Ishikawa (cell line): ENCODE results near the gene ZFAND3.

Source experiments
- CEBPB ChIP-seq: IDR thresholded peaks from 2 replicates; pipeline ENCODE4 v1.6.1; 2012
- CREB1 ChIP-seq: IDR thresholded peaks from 2 replicates; pipeline ENCODE4 v1.6.1; 2012; ENCODE audit warnings: low read depth
- EGR1 ChIP-seq: IDR thresholded peaks from 2 replicates; pipeline ENCODE4 v1.6.1; 2012
- EP300 ChIP-seq: IDR thresholded peaks from 2 replicates; pipeline ENCODE4 v1.6.1; 2012; ENCODE audit warnings: borderline replicate concordance
- FOXM1 ChIP-seq: IDR thresholded peaks from 2 replicates; pipeline ENCODE4 v1.6.1; 2012; ENCODE audit warnings: low read depth, borderline replicate concordance
- NFIC ChIP-seq: IDR thresholded peaks from 2 replicates; pipeline ENCODE4 v1.6.1; 2012
- RAD21 ChIP-seq: IDR thresholded peaks from 2 replicates; pipeline ENCODE4 v1.6.1; 2012; ENCODE audit warnings: low read depth
- REST ChIP-seq: IDR thresholded peaks from 2 replicates; pipeline ENCODE4 v1.6.1; 2012; ENCODE audit warnings: low read depth, mild to moderate bottlenecking
- TAF1 ChIP-seq: IDR thresholded peaks from 2 replicates; pipeline ENCODE4 v1.6.1; 2012; ENCODE audit warnings: low read depth, mild to moderate bottlenecking
- TCF12 ChIP-seq: IDR thresholded peaks from 2 replicates; pipeline ENCODE4 v1.6.1; 2012; ENCODE audit warnings: low read depth
- TEAD4 ChIP-seq: IDR thresholded peaks from 2 replicates; pipeline ENCODE4 v1.6.1; 2012
- YY1 ChIP-seq: IDR thresholded peaks from 2 replicates; pipeline ENCODE4 v1.6.1; 2012; ENCODE audit warnings: low read depth
- ZBTB7A ChIP-seq: IDR thresholded peaks from 2 replicates; pipeline ENCODE4 v1.6.1; 2012; ENCODE audit warnings: low read depth
- TF ChIP-seq, protein P1 (sequence below): IDR thresholded peaks from 2 replicates; pipeline ENCODE4 v1.6.1; 2012
- TF ChIP-seq, protein P2 (sequence below): IDR thresholded peaks from 2 replicates; pipeline ENCODE4 v1.6.1; 2012

Gene ZFAND3

GRCh38 chr6:37860226-37860839 is 40.8 kb downstream of the ZFAND3 start:
- TF ChIP-seq RAD21: peak; percentile 46
- TF ChIP-seq TAF1: no peak
- TF ChIP-seq EGR1: no peak
- TF ChIP-seq CREB1: no peak
- no peak for TF ChIP-seq REST

GRCh38 chr6:37861452-37861851 is 41.9 kb downstream of the ZFAND3 start:
- TF ChIP-seq TAF1 (no peak), CEBPB (no peak)

GRCh38 chr6:37862430-37862829 is 42.9 kb downstream of the ZFAND3 start:
- TF ChIP-seq REST (no peak), CEBPB (no peak), TAF1 (no peak), CREB1 (no peak), TCF12 (no peak)
- TF ChIP-seq, protein P1, sequence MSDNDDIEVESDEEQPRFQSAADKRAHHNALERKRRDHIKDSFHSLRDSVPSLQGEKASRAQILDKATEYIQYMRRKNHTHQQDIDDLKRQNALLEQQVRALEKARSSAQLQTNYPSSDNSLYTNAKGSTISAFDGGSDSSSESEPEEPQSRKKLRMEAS: no peak

DNA sequence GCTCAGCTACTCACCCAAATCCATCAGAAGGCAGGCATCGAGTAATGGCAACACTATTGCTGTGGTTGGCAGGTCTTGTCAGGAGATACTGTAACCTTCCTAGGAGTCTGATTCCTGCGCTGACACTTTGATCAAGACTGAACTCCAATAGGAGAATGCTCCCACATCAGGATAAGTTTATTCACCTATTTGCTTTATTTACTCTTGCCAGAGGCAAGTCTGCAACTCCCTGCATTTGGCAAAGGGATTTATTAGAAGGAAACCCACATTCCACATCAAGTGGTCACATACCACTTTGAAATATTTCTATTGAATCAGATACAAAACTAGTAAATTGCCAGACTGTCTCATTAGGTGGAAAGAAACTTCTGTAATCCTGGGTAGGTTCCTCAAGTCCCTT is 43.5 kb downstream of the ZFAND3 start:
- TF ChIP-seq, protein P1: no peak
- no peak for TF ChIP-seq TAF1
- TF ChIP-seq YY1: no peak
- TF ChIP-seq TEAD4: no peak
- TF ChIP-seq EP300: no peak
- TF ChIP-seq REST: no peak
- TF ChIP-seq TCF12: no peak

GRCh38 chr6:37864250-37864649 is 44.7 kb downstream of the ZFAND3 start:
- TF ChIP-seq CREB1 (no peak), RAD21 (no peak), ZBTB7A (no peak), REST (no peak), FOXM1 (no peak), NFIC (no peak), YY1 (no peak)
- TF ChIP-seq, protein P2, sequence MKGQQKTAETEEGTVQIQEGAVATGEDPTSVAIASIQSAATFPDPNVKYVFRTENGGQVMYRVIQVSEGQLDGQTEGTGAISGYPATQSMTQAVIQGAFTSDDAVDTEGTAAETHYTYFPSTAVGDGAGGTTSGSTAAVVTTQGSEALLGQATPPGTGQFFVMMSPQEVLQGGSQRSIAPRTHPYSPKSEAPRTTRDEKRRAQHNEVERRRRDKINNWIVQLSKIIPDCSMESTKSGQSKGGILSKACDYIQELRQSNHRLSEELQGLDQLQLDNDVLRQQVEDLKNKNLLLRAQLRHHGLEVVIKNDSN: no peak
